Activated CD4-positive, alpha-beta memory T cell treated with anti-CD3 and anti-CD28 coated beads for 36 hours (primary cell): ENCODE results near the gene TSHZ2. TPM values are rescaled to one million over a fixed set of nuclear protein-coding genes. Genes with fewer than 3 reads are reported as not detected.
A peak's percentile ranks its signal among the peaks of the same experiment; 100 is the strongest.

Source experiments
- CTCF ChIA-PET: fragments of 350-600 bp; sonication (Branson Sonifier 250); formaldehyde crosslinking; loops from one replicate; lab custom pipeline; 2021; ENCODE audit warnings: antibody characterized with exemption, inconsistent platforms; lab: Charles Lee
- POLR2A ChIA-PET: fragments of 350-600 bp; sonication (Branson Sonifier 250); formaldehyde crosslinking; loops from one replicate; lab custom pipeline; 2021; ENCODE audit warnings: antibody characterized with exemption; lab: Charles Lee
- DNase-seq: peaks from one replicate; pipeline ENCODE4 v3.0.0-alpha.2; 2020
- H3K27ac Mint-ChIP-seq: one replicate; pipeline ENCODE4 v1.8.0; 2021; ENCODE audit warnings: mixed read lengths
- H3K27me3 Mint-ChIP-seq: one replicate; pipeline ENCODE4 v1.8.0; 2021; ENCODE audit warnings: mixed read lengths
- H3K36me3 Mint-ChIP-seq: one replicate; pipeline ENCODE4 v1.8.0; 2021; ENCODE audit warnings: mixed read lengths
- H3K4me1 Mint-ChIP-seq: one replicate; pipeline ENCODE4 v1.8.0; 2021; ENCODE audit warnings: low read depth, mixed read lengths
- H3K4me3 Mint-ChIP-seq: one replicate; pipeline ENCODE4 v1.8.0; 2021; ENCODE audit warnings: mild to moderate bottlenecking, mixed read lengths
- H3K9me3 Mint-ChIP-seq: one replicate; pipeline ENCODE4 v1.8.0; 2021; ENCODE audit warnings: mixed read lengths
- intact Hi-C: fragments of 100-400 bp; cut with micrococcal nuclease; formaldehyde crosslinking; loops from one replicate; pipeline ENCODE4 v1.15.1; 2023
- total RNA-seq, 2 experiments: library from RNA; stranded (reverse); gene quantifications; one replicate each; pipeline ENCODE4 v1.2.3, GENCODE V29; 2021

TSHZ2 gene
- total RNA-seq, 2 experiments from 2014 or later = 28.9 to 36.0 TPM

DNA sequence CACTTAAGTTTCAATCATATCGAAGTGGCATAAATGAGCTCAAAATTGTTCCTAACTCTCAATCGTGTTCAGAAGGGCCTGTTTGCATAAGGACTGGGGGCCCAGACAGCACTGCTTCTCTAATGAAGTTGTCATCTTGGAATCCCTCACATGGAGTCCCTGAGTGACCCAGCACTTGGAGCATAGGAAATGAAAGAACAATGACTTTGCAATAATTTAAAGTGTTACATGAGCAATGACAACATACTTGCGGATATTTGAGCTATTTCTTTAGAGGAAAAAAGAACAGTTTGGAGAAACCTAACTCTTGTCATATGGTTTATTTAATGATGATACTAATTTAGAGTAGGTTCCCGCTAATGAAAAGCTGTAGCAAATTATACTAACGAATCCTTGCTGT, 239.9 kb downstream of the TSHZ2 start:
- no peak for DNase-seq
- H3K4me3 Mint-ChIP-seq = no peak overlapping the region
- H3K9me3 Mint-ChIP-seq = no peaks in the 10 kb centered on the region
- ChIA-PET POLR2A (no interaction called here), CTCF (no interaction called here)
- no peaks in the 10 kb centered on the region for H3K27me3 Mint-ChIP-seq
- peaks cover 1% of the 10 kb centered on the region for H3K36me3 Mint-ChIP-seq
- H3K27ac Mint-ChIP-seq = no peak overlapping the region
- peaks cover 42% of the 10 kb centered on the region for H3K4me1 Mint-ChIP-seq
- intact Hi-C loops = loop anchor here (10.0 kb wide), 1 partner anchor 733 kb away; no protein-coding TSS in a partner anchor

DNA sequence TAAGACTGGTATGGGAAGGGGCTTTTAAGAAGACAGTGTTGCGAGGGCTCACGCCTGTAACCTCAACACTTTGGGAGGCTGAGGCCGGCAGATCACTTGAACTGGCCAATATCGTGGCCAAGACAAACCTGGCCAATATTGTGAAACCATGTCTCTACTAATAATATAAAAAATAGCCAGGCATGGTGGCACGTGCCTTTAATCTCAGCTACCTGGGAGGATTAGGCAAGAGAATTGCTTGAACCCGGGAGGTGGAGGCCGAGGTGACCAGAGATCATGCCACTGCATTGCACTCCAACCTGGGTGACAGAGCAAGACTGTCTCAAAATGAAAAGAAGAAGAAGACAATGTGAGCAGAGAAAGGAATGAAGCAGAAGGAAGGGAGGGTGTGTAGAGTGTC, 242.2 kb downstream of the TSHZ2 start:
- ChIA-PET POLR2A (interaction anchor here (1.2 kb wide), 1 partner anchor 68 kb away, joined by 4 read pairs; no protein-coding TSS in a partner anchor), CTCF (no interaction called here)
- no peak for DNase-seq
- no peaks in the 10 kb centered on the region for H3K27me3 Mint-ChIP-seq
- no peaks in the 10 kb centered on the region for H3K9me3 Mint-ChIP-seq
- H3K36me3 Mint-ChIP-seq = peaks cover 1% of the 10 kb centered on the region
- no peak overlapping the region for H3K4me3 Mint-ChIP-seq
- H3K4me1 Mint-ChIP-seq = peaks cover 34% of the 10 kb centered on the region
- no peak overlapping the region for H3K27ac Mint-ChIP-seq
- intact Hi-C loops = loop anchor here (10.0 kb wide), 1 partner anchor 730 kb away; no protein-coding TSS in a partner anchor

DNA sequence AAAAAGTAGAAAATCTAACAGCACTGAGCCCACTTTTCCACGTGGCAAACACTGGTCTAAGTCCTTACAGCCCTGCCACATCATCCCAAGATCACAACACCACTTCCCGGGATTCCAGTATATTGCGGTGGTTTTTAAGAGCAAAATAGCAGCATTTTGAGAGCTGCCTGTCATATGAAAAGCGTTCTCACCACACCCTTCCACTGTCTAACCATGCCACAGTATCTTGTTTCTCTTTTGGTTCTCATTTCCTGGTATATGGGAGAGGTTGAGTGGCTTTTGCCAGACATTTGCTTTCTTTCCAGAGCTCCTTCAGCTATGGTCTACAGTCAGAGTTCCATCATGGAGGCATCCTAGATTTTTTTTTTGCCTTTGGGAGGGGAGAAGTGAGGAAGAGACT, 243.0 kb downstream of the TSHZ2 start:
- POLR2A ChIA-PET = interaction anchor here (0.8 to 2.7 kb wide), 3 partner anchors 69 to 241 kb away, joined by 3 to 10 read pairs (median 4); no protein-coding TSS in a partner anchor
- no peaks in the 10 kb centered on the region for H3K27me3 Mint-ChIP-seq
- intact Hi-C loops = loop anchor here (5.0 to 10.0 kb wide), 4 partner anchors 58 to 730 kb away; no protein-coding TSS in a partner anchor
- H3K4me1 Mint-ChIP-seq = peaks cover 37% of the 10 kb centered on the region
- CTCF ChIA-PET = interaction anchor here (0.6 to 2.6 kb wide), 7 partner anchors 36 to 1176 kb away, joined by 3 to 21 read pairs (median 5); no protein-coding TSS in a partner anchor
- peaks cover 5% of the 10 kb centered on the region for H3K36me3 Mint-ChIP-seq
- H3K4me3 Mint-ChIP-seq = no peak overlapping the region
- peak overlapping the region; percentile 28 for H3K27ac Mint-ChIP-seq
- H3K9me3 Mint-ChIP-seq = peaks cover 3% of the 10 kb centered on the region
- DNase-seq = peak; percentile 30

DNA sequence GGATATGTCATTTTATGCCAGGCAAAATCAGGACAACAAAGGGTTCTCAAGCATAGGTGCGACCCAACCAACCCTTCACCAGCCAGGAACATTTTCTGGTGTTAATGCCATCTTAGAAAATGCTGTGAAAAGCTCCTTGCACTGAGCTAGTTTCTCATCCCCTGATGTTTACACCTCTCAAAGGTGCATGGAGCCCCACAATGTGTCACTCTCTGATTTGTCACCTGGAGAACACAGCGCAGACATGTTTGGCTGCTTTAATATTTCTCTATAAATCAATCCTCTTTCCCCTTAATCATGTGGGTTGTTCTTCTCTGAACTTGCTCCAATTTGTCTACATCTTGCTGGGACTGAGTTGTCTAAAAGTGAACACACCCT, 244.3 kb downstream of the TSHZ2 start:
- Mint-ChIP-seq H3K9me3 (peaks cover 9% of the 10 kb centered on the region), H3K4me1 (peaks cover 50% of the 10 kb centered on the region), H3K27ac (peak overlapping the region; percentile 72), H3K36me3 (peaks cover 10% of the 10 kb centered on the region), H3K4me3 (no peak overlapping the region), H3K27me3 (no peaks in the 10 kb centered on the region)
- POLR2A ChIA-PET = interaction anchor here (1.0 to 2.7 kb wide), 2 partner anchors 138 to 242 kb away, joined by 3 to 10 read pairs; no protein-coding TSS in a partner anchor
- CTCF ChIA-PET = interaction anchor here (0.8 to 2.6 kb wide), 11 partner anchors 8 to 904 kb away, joined by 3 to 21 read pairs (median 4); no protein-coding TSS in a partner anchor
- no peak for DNase-seq
- intact Hi-C loops = loop anchor here (2.0 to 10.0 kb wide), 6 partner anchors 59 to 904 kb away; partner anchors contain the start of gene TSHZ2

GRCh38 chr20:53216856-53217576, 244.9 kb downstream of the TSHZ2 start:
- peaks cover 9% of the 10 kb centered on the region for H3K9me3 Mint-ChIP-seq
- peak overlapping the region; percentile 72 for H3K27ac Mint-ChIP-seq
- peaks cover 11% of the 10 kb centered on the region for H3K36me3 Mint-ChIP-seq
- H3K27me3 Mint-ChIP-seq = no peaks in the 10 kb centered on the region
- intact Hi-C loops = loop anchor here (2.0 to 10.0 kb wide), 6 partner anchors 60 to 904 kb away; partner anchors contain the start of gene TSHZ2
- POLR2A ChIA-PET = interaction anchor here (2.7 kb wide), 1 partner anchor 243 kb away, joined by 10 read pairs; no protein-coding TSS in a partner anchor
- CTCF ChIA-PET = interaction anchor here (0.8 to 2.6 kb wide), 10 partner anchors 9 to 905 kb away, joined by 3 to 21 read pairs (median 4); no protein-coding TSS in a partner anchor
- H3K4me3 Mint-ChIP-seq = no peak overlapping the region
- H3K4me1 Mint-ChIP-seq = peaks cover 51% of the 10 kb centered on the region
- DNase-seq = peak; percentile 83

DNA sequence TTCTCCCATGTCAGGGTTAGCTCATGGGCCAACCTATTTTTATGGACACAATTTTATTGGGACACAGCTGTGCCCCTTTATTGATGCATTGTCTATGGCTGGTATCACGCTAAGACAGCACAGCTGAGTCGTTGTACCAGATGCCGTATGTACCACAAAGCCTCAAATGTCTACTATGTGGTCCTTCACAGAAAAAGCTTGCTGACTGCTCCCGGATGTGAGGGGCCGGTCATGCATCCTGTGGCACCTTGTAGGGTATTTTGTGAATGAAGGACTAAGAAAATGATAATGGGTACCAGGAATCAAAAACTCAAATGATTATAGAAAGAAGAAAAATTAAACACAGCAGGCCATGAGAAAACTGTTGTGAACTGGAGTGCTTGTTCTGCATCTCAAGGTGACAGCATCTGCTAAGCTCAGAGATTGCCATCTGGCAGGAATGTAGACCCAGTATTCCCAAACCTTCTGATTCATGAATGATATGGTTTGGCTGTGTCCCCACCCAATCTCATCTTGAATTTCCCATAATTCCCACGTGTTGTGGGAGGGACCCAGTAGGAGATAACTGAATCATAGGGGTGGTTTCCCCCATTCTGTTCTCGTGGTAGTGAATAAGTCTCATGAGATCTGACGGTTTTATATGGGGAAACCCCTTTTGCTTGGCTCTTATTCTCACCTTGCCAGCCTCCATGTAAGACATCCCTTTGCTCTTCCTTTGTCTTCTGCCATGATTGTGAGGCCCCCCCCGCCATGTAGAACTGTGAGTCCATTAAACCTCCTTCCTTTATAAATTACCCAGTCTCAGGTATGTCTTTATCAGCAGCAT, 248.5 kb downstream of the TSHZ2 start:
- POLR2A ChIA-PET = interaction anchor here (0.8 kb wide), 1 partner anchor 12 kb away, joined by 3 read pairs; no protein-coding TSS in a partner anchor
- Mint-ChIP-seq H3K4me3 (no peak overlapping the region), H3K27me3 (no peaks in the 10 kb centered on the region), H3K27ac (no peak overlapping the region), H3K4me1 (peaks cover 48% of the 10 kb centered on the region), H3K36me3 (peaks cover 13% of the 10 kb centered on the region), H3K9me3 (peaks cover 9% of the 10 kb centered on the region)
- peak; percentile 21 for DNase-seq
- CTCF ChIA-PET = interaction anchor here (1.0 to 1.3 kb wide), 5 partner anchors 8 to 327 kb away, joined by 3 to 6 read pairs (median 4); no protein-coding TSS in a partner anchor
- intact Hi-C loops = loop anchor here (10.0 kb wide), 1 partner anchor 816 kb away; no protein-coding TSS in a partner anchor

- POLR2A ChIA-PET = no interaction called here
- H3K4me3 Mint-ChIP-seq = no peak overlapping the region
- H3K27ac Mint-ChIP-seq = no peak overlapping the region
- CTCF ChIA-PET = no interaction called here
- H3K36me3 Mint-ChIP-seq = peaks cover 13% of the 10 kb centered on the region
- DNase-seq = no peak
- intact Hi-C loops = loop anchor here (10.0 kb wide), 1 partner anchor 817 kb away; no protein-coding TSS in a partner anchor
- H3K9me3 Mint-ChIP-seq = peaks cover 9% of the 10 kb centered on the region
- no peaks in the 10 kb centered on the region for H3K27me3 Mint-ChIP-seq
- peaks cover 40% of the 10 kb centered on the region for H3K4me1 Mint-ChIP-seq
Measured at GRCh38 chr20:53221731-53222130, 249.6 kb downstream of the TSHZ2 start.

DNA sequence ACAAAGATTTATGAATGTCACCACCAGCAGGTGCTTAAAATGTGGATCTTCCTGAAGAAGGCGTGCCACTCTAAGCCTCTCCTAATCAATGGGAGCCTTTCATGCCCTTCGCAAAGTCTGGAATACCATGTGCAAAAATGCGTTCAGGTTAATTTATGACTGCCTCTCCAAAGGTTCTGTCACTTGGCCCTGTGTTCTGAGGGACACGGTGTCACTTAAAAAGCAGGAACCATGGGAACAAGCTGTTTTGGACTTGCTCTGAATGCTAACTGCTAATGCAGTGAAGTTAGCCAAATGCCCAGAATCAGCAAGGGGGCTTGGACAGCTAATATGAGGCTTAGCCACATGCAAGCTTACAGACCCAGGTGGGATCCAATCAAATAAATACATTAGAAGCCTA, 250.3 kb downstream of the TSHZ2 start:
- H3K4me3 Mint-ChIP-seq = no peak overlapping the region
- DNase-seq = no peak
- intact Hi-C loops = loop anchor here (10.0 kb wide), 1 partner anchor 818 kb away; no protein-coding TSS in a partner anchor
- H3K4me1 Mint-ChIP-seq = peaks cover 36% of the 10 kb centered on the region
- H3K27me3 Mint-ChIP-seq = no peaks in the 10 kb centered on the region
- H3K27ac Mint-ChIP-seq = no peak overlapping the region
- ChIA-PET POLR2A (no interaction called here), CTCF (no interaction called here)
- H3K36me3 Mint-ChIP-seq = peaks cover 13% of the 10 kb centered on the region
- peaks cover 9% of the 10 kb centered on the region for H3K9me3 Mint-ChIP-seq

DNA sequence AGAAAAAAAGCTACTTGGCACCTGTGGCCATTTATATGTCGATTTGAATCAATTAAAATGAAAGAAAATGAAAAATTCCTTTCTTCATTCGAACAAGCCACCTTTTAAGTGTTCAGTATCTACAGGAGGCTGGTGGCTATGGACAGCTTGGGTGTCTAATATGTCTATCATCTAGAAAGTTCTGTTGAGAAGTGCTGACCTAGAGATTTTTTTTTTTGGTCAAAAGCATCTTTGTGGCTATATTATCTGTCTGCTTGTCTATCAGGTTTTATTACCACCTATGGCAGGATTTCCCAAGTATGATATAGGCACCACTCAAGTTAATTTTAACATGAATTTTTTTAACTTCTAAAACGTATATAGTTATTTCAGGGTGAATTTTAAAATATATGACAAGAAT, 250.8 kb downstream of the TSHZ2 start:
- no peak for DNase-seq
- intact Hi-C loops = loop anchor here (10.0 kb wide), 1 partner anchor 818 kb away; no protein-coding TSS in a partner anchor
- H3K4me1 Mint-ChIP-seq = peaks cover 35% of the 10 kb centered on the region
- H3K27me3 Mint-ChIP-seq = no peaks in the 10 kb centered on the region
- CTCF ChIA-PET = no interaction called here
- H3K36me3 Mint-ChIP-seq = peaks cover 13% of the 10 kb centered on the region
- H3K27ac Mint-ChIP-seq = no peak overlapping the region
- H3K4me3 Mint-ChIP-seq = no peak overlapping the region
- peaks cover 9% of the 10 kb centered on the region for H3K9me3 Mint-ChIP-seq
- POLR2A ChIA-PET = no interaction called here

GRCh38 chr20:53223626-53224172, 251.5 kb downstream of the TSHZ2 start:
- H3K4me1 Mint-ChIP-seq = peaks cover 33% of the 10 kb centered on the region
- POLR2A ChIA-PET = no interaction called here
- H3K27me3 Mint-ChIP-seq = no peaks in the 10 kb centered on the region
- CTCF ChIA-PET = interaction anchor here (0.9 kb wide), 1 partner anchor 1140 kb away, joined by 4 read pairs; no protein-coding TSS in a partner anchor
- peaks cover 9% of the 10 kb centered on the region for H3K9me3 Mint-ChIP-seq
- no peak overlapping the region for H3K27ac Mint-ChIP-seq
- DNase-seq = no peak
- H3K36me3 Mint-ChIP-seq = peaks cover 13% of the 10 kb centered on the region
- no peak overlapping the region for H3K4me3 Mint-ChIP-seq
- intact Hi-C loops = loop anchor here (10.0 kb wide), 1 partner anchor 819 kb away; no protein-coding TSS in a partner anchor

GRCh38 chr20:53224851-53225250, 252.7 kb downstream of the TSHZ2 start:
- ChIA-PET POLR2A (no interaction called here), CTCF (interaction anchor here (0.9 kb wide), 1 partner anchor 1141 kb away, joined by 4 read pairs; no protein-coding TSS in a partner anchor)
- intact Hi-C loops = loop anchor here (10.0 kb wide), 1 partner anchor 820 kb away; no protein-coding TSS in a partner anchor

More at GRCh38 chr20:53224851-53225250, 252.7 kb downstream of the TSHZ2 start:
- H3K36me3 Mint-ChIP-seq = peaks cover 11% of the 10 kb centered on the region
- H3K27me3 Mint-ChIP-seq = no peaks in the 10 kb centered on the region
- H3K4me3 Mint-ChIP-seq = no peak overlapping the region
- peaks cover 33% of the 10 kb centered on the region for H3K4me1 Mint-ChIP-seq
- peaks cover 9% of the 10 kb centered on the region for H3K9me3 Mint-ChIP-seq
- no peak overlapping the region for H3K27ac Mint-ChIP-seq
- no peak for DNase-seq
